Stimulated activated CD4-positive, alpha-beta T cell treated with anti-CD3 and anti-CD28 coated beads, Interleukin-1b, Interleukin-23, amount 100 ng/mL, for 4 hours (primary cell): ENCODE results near the gene ZSCAN2.
A peak's percentile ranks its signal among the peaks of the same experiment; 100 is the strongest.

Experiments used
- DNase-seq, 2 donors: peaks; one replicate each; pipeline ENCODE4 v3.0.0-alpha.2; 2020; ENCODE audit warnings: low read depth in 2 of 2

The ZSCAN2 gene

DNA sequence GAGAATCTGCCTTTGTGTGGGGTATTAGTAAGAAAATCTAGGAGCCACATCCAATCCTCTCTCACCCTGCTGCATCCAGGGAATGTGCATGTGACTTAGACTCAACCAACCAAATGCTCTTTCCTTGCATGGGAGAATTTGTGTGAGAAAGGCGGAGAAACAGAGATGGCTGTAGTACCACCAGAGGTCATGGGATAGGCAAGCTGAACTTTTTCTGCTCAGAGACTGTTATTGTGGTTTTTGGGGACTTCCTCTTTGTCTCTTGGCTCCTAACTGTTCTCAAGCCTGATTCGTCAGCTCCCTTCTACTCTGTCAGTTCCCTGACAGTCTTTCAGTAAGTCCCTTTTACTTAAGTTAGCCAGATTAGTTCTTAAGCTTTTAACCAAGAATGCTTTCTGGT lies 2.6 kb upstream of the ZSCAN2 start:
- DNase-seq: no peak

DNA sequence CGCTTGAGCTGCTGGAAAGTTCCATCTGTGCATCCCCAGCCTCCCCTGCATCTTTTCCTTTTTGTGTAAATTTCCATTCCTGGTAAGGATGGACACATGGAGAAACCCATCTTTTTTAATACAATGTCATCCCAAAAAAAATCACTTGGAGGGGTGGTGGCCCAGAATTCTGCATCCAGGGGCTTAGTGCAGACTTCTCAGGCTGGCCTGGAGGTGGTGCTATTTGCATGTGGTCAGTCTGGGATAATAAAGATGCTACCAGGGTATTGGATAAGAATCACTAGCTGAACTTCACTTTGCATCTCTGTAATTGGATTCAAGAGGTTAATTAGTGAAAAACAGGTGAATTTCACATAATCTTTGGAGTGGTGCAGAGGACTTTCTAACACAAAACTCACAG lies 1.8 kb upstream of the ZSCAN2 start:
- no peak for DNase-seq

DNA sequence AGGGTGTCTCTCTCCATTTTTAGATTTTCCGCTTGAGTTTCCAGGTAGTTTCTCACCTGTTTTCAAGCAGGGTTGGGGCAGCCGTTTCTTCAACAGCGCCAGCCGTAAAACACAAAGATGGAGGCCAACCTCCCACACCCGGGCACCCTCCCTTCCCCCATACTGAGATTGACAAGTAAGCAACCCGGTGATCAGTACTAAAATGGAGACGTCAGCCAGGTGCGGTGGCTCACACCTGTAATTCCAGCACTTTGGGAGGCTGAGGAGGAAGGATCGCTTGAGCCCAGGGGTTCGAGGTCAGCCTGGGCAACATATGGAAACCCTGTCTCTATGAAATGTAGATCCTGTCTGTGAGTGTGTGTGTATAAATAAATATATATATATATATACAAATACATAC lies 903 bp upstream of the ZSCAN2 start:
- no peak for DNase-seq

DNA sequence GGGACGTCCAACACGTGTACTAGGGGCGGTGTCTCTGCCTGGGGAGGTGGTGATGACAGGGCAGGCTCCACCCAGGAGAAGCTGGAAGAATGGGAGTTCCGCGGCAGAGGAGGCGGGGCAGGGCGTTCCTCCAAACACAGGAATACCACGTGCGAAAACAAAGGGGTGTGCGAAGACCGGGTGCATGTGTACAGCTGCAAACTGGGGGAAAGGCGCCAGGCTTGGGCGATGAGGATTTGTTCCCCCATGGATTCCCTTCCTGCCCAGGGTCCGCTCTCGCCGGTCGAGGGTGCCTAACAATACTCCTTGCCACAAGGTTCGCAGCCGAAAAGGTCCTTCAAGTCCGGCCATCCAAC lies 500 bp upstream of the ZSCAN2 start:
- peak; percentile 25 to 32 for DNase-seq

DNA sequence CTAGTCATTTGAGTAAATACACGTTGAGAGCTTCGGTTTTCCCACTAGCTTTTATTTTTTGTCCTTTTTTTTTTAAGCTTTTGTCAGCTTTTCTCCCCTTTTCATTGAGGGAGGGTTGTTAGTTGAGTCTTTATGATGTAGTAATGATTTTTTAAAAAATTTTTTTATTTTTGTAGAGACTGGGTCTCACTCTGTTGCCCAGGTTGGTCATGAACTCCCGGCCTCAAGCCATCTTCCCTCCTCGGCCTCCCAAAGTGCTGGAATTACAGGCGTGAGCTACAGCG lies 688 bp downstream of the ZSCAN2 start:
- no peak for DNase-seq

DNA sequence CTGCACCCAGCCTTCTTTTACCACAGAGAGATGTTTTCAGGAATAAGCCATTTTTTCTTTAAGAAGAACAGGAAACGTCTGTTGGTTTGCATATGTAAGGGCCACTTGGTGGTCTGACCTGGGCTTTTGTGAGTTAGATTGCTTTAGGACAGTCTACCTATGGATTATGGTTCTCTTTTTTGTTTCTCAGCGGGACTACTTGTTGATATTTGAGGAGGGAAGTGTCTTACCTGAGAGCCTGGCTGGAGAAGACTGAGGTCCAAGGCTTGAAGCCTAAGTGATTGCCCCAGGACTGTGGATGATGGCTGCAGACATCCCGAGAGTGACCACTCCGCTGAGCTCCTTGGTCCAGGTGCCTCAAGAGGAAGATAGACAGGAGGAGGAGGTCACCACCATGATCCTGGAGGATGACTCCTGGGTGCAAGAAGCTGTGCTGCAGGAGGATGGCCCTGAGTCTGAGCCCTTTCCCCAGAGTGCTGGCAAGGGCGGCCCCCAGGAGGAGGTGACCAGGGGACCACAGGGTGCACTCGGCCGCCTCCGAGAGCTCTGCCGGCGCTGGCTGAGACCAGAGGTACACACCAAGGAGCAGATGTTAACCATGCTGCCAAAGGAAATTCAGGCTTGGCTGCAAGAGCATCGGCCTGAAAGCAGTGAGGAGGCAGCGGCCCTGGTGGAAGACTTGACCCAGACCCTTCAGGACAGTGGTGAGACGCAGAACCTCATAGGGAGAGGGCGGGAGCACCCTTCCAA lies 3.0 kb downstream of the ZSCAN2 start:
- DNase-seq: no peak

DNA sequence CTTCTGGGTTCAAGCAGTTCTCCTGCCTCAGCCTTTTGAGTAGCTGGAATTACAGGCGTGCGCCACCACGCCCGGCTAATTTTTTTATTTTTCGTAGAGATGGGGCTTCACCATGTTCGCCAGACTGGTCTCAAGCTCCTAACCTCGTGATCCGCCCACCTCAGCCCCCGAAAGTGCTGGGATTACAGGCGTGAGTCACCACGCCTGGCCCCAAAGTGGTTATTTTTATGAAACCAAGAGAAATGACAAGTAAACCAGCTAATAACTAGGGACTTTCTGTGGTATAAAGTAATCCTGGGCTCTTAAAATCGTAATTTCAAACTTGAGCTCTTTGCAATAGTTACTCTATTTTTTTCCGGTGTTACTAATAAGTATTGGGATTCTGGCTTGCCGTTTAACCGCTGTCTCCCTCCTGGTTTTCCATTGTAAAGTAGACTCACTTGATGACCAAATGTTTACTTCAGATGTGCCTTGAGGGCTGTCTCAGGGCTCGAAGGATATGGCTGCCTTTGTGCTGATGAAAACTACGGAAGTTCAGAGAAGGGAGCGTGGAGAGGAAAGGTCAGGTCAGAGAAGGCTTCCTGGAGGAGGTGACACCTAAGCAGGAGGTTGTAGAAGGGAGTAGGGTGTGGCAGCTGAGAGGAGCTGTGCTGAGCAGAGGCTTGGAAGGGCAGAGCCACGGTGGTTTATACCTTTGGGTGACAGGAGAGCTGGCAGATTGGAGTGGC lies 4.2 kb downstream of the ZSCAN2 start:
- peak in 1 of 2 donors; percentile 38 for DNase-seq

DNA sequence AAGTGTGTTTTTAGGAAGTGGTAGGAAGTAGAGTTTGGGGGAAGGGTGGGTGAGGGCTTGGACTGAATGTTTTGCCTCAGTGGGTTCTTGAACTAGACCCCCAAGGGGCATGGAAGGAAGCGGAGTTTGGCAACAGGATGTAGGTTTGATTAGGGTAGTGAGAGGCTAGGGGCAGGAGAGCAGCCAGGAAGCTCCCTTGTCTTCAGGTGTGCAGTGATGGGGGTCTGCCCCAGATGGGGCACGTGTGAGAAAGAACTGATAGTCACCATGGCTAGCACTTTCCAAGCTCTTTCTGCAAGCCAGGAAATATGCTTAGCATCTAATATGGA lies 4.7 kb downstream of the ZSCAN2 start:
- DNase-seq: no peak

DNA sequence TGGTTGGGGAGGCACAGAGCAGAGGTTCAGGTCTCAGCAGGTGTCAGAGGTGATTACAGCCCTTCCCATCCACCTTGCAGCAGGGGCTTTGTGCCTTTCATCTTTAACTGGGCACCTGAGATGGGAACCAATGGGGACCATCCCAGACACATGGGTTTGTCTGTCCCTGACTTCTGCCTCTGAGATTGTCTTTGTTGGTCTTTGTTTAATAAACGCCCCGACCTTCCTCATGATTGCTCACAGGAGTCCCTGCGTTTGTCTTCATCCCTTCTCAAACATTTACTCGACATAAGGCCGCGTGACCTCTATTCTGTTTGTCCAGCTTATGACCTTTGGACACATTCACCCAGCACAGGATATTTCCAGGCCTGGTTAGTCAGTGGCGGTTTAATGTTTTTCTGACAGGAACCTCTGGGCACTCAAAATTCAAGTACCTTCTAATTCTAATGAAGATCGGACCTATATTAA lies 5.9 kb downstream of the ZSCAN2 start:
- DNase-seq: no peak

DNA sequence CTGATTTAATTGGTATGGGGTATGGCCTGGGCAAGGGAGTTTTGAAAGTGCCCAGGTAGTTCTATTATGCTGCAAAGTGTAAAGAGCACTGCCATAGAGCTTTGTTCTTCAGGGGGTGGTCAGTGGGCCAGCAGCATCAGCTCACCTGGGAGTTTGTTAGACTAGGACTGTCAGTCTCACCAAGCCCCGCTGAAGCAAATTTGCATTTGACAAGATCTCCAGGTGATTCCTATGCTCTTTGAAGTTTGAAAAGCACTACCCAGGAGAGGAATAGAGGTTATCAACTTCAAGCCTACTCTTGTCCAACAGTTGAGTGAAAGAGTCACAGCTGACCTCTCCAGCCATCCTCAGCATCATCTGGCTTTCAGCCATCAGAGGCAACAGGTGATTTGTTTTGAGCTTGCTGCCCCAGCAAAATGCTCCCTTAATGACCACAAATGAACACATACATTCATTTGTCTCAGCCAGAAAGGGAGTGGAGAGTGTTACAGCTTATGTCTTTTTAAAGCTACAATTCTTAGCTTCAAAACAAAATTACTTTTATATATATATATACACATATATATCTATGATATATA lies 8.0 kb downstream of the ZSCAN2 start:
- DNase-seq: no peak

DNA sequence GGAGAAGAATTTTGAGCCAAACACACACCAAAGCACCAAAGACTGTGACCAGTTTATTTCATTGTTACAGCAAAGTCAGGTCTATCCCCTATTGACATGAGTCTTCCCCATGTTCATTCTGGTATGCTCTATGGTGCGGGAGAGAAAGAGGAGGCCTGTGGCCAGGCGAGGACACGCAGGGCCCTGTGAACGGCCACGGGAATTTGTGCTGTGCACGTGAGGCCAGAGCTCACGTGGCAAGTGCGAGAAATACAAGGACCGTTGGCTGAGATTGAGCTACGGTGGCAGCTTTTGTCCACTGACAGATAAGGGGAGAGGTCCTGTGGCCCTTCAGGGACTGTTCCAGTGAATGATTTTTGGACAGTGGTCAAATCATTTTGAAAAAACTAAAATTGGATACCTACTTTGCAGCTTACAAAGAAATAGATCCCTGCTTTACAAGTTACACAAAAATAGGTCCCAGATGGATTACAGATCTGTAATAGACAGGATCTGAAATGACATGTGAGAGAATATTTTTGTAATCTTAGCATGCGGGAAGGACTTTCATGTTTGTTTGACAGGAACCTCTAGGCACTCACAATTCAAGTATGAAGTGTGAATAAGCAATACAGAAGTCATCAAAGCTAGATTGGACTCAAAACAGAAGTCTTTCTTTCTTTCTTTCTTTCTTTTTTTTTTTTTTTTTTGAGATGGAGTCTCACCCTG lies 9.2 kb downstream of the ZSCAN2 start:
- DNase-seq: no peak

DNA sequence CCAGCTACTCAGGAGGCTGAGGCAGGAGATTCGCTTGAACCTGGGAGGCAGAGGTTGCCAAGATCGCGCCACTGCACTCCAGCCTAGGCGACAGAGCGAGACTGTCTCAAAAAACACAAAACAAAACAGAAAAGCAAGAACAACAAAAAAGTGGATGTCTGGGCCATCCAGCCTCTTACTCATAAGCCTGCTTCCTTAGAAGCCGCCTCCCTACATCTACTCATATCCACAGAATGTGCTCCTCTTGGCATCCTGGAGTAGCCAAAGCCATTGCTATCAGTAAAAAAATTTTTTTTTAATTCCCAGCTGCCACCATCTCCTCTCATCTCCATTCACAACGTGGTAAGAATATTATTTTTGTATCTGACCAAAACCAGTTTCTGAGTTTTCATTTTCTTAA lies 10.8 kb downstream of the ZSCAN2 start:
- DNase-seq: no peak

DNA sequence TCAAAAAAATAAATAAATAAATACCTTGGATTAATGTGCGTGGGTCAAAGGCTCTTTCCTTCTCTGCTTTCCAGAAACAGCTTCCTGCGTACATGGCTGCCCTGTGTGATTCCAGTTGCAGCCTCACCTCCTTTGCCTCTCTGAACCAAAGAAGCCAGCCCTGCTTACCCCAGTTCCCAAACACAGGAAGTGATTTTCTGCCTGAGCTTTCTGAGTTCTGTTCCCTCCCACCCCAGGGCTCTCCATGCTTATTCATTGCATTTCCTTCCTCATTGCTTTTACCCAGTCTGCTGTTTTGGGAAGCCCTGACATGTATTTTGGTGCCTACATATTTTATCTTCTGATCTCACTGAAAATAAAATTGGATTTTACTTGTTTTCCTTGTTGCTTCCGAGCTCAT lies 15.4 kb downstream of the ZSCAN2 start:
- no peak for DNase-seq

DNA sequence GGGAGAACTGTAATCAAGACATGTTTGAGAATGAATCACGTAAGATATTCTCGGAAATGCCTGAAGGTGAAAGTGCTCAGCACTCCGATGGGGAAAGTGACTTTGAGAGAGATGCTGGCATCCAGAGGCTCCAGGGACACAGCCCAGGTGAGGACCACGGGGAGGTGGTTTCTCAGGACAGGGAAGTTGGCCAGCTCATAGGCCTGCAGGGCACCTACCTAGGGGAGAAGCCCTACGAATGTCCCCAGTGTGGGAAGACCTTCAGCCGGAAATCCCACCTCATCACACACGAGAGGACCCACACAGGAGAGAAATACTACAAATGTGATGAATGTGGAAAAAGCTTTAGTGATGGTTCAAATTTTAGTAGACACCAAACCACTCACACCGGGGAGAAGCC lies 19.8 kb downstream of the ZSCAN2 start:
- no peak for DNase-seq

DNA sequence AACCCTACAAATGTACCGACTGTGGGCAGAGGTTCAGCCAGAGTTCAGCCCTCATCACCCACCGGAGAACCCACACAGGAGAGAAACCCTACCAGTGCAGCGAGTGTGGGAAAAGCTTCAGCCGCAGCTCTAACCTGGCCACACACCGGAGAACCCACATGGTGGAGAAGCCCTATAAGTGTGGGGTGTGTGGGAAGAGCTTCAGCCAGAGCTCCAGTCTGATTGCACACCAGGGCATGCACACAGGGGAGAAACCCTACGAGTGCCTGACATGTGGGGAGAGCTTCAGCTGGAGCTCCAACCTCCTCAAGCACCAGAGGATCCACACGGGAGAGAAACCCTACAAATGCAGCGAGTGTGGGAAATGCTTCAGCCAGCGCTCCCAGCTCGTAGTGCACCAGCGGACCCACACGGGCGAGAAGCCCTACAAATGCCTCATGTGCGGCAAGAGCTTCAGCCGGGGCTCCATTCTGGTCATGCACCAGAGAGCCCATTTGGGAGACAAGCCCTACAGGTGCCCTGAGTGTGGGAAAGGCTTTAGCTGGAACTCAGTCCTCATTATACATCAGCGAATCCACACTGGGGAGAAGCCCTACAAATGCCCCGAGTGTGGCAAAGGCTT lies 20.7 kb downstream of the ZSCAN2 start:
- DNase-seq: no peak

DNA sequence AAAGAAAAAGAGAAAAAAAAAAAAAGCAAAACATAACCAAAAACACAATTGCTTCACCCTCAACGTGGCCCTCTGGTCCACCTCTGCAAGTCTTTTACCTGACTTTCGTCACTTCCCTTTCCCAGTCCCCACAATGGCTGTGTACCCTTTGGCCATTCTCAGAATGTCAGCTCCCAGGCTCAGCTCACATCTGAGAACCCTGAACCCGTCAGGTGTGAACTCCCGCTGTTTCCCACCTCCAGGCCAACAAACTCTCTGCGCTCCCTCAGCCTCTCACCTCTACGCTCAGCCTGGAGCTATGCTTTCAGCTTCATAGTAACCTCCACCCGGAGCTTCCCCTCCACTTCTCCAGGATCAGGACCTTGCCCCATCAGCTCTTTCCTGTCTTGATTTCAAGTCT lies 23.6 kb downstream of the ZSCAN2 start:
- no peak for DNase-seq

DNA sequence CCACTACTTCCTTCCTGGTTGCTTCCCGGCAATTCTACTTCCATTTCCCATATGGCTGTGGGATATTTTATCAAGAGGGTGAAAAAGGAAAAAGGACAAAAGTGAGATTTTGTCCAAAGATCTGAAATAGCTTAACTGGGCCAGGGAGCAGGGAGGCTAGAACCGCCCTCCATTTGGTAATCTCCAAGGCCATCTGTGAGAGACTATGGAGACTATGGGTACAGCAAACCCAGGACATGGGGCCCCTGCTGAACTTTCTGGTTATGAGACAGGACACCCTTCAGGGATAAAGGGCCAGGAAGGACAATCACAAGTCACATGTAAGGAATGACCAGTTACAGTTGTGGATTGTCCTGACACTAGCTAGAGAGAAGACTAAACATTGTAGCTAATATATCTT lies 24.3 kb downstream of the ZSCAN2 start:
- DNase-seq: no peak

DNA sequence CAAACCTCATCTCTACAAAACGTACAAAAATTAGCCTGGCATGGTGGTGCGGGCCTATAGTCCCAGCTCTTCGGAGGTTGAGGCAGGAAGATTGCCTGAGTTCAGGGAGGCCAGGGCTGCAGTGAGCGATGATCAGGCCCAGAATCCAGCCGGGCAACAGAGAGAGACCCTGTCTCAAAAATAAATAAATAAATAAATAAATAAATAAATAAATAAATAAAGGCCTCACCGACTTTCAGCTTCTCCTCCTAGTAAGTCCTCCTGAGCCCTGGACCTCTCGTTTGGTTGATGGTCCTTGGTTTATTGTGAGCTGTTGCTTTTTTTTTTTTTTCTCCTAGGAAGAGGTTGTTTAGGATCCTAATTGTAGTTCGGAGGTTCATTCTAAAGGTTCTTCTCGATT lies 28.2 kb downstream of the ZSCAN2 start:
- no peak for DNase-seq

DNA sequence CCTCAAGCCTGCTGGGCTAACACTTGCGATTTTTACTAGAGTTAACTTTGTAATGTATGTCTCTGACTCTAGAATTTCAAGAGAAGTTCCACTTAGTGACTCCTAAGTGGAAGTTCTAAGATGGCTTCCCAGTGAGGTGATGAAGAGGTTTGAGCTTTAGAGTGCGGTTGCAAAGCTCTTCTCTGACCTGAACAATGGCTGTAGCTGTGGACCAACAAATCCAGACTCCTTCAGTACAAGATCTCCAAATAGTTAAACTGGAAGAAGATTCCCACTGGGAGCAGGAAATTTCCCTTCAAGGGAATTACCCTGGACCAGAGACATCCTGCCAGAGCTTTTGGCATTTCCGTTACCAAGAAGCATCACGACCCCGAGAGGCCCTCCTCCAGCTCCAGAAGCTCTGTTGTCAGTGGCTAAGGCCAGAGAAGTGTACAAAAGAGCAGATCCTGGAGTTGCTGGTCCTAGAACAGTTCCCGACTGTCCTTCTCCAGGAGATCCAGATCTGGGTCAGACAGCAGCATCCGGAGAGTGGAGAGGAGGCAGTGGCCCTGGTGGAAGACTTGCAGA lies 31.0 kb downstream of the ZSCAN2 start:
- DNase-seq: no peak

DNA sequence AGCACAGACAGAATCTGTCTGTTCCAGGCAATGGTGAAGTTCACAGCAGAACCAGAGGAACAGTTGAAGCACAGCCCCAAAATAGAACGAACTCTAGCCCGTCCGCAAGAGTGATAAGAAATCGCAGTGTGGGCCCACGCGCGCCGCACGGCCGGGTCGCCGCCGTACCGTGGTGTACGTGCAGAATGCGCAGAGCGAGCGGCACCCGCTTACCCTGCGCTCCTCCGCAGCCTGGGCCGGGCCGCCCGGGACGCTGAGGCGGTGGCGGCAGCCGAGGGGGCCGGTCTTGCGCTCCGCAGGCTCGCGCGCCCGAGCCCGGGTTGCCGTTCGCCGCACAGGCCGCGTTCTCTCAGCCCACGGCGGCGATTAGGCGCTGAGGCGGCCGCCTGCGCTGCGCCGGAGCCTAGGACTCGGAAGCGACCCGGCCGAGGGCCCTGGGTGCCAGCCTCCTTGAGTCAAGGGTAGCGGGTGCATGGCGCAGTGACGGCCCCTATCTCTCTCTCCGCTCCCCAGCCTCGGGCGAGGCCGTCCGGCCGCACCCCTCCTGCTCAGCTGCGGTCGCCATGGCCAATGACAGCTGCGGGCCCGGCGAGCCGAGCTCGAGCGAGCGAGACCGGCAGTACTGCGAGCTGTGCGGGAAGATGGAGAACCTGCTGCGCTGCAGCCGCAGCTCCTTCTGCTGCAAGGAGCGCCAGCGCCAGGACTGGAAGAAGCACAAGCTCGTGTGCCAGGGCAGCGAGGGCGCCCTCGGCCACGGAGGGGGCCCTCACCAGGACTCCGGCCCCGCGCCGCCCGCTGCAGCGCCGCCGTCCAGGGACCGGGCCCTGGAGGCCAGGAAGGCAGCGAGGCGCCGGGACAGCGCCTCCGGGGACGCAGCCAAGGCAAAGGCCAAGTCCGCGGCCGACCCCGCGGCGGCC lies 32.8 kb downstream of the ZSCAN2 start:
- peak; percentile 50 to 62 for DNase-seq

DNA sequence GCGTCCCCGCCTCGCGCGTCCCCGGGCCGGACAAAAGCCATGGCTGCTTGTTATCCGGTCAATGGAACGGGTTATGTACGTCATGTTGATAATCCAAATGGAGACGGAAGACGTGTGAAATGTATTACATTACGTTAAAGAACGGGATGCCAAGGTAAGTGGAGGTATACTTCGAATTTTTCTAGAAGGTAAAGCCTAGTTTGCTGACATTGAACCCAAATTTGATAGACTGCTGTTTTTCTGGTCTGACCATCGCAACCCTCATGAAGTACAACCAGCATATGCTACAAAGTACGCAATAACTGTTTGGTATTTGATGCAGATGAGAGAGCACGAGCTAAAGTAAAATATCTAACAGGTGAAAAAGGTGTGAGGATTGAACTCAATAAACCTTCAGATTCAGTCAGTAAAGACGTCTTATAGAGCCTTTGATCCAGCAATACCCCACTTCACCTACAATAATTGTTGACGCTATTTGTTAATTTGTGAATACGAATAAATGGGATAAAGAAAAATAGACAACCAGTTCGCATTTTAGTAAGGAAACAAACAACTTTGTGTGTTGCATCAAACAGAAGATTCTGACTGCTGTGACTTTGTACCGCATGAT lies 33.5 kb downstream of the ZSCAN2 start:
- no peak for DNase-seq
